ENCODE data around the gene ARHGAP40. TPM values are rescaled to one million over a fixed set of nuclear protein-coding genes. Genes with fewer than 3 reads are reported as not detected.

ARHGAP40 gene
- total and polyA plus RNA-seq, 2 of the 13 experiments (the other 11 are each of a cell fraction or from before 2014, with no cell fraction given) = 0.75 to 2.1 TPM

DNA sequence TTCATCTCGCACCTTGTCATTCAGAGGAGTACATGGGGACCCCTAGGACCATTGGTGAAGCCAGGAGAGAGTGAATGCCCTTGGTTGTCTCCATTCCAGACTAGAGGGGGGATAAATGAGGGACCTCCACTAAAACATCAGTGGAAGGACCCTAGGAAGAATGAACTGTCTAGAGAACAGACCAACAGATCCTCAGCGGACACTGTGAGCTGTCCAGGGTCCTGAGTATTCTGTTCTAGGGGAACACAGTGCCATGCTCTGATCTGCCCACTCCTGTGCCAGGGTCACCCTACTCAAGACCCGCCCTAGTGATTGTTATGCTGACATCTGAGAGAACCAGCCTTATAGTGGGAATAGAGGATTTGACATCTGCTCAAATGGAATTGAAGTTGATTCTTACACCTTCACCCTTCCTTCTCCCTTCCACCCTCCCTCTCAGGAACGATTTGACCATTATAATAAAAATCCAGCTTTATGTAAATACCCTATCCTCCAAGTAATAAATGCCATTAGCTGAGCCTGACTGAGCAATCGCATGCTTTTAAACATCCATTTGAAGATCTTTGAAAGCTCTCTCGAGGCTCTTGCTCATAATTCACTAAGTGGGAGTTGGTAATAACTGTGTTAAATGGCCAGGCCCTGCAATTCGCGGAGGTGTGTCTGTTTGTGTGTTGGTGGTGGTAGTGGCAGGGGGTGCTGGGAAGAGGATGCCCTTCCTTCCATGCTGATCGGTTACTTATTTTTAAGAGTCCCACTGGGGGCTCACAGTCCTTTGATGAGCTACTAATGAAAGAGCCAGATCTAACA is 79.1 kb downstream of the ARHGAP40 start (continued):
- TF ChIP-seq ARID4A (CRISPR knock-in tag; IDR thresholded peaks at IDR 0.05; ENCODE audit: borderline replicate concordance) (no peak), ZNF616 (CRISPR knock-in tag; IDR thresholded peaks at IDR 0.05; ENCODE audit: low read depth) (no peak), SRF (IDR thresholded peaks at IDR 0.05; ENCODE audit: low read depth, low read length) (no peak), HHEX (CRISPR knock-in tag; IDR thresholded peaks at IDR 0.05) (peak; percentile 49), NR2C2 (CRISPR knock-in tag; IDR thresholded peaks at IDR 0.05; ENCODE audit: borderline replicate concordance) (no peak), ZFP37 (CRISPR knock-in tag; IDR thresholded peaks at IDR 0.05; ENCODE audit: borderline replicate concordance) (peak; percentile 61; the same call in 1 of the 2 replicates), ZNF260 (CRISPR knock-in tag; IDR thresholded peaks at IDR 0.05; ENCODE audit: borderline replicate concordance, low read depth) (no peak), KDM2A (CRISPR knock-in tag; IDR thresholded peaks at IDR 0.05; ENCODE audit: borderline replicate concordance, low read depth) (0 out of 2 replicates have a peak, but pooled peaks have one; percentile 41), ZNF331 (CRISPR knock-in tag; IDR thresholded peaks at IDR 0.05) (peak; percentile 87), ZFY (CRISPR knock-in tag; IDR thresholded peaks at IDR 0.05) (no peak), FOXK1 (CRISPR knock-in tag; IDR thresholded peaks at IDR 0.05; ENCODE audit: borderline replicate concordance, low read depth) (peak; percentile 68; the same call in 1 of the 2 replicates), REL (CRISPR knock-in tag; conservative IDR thresholded peaks at IDR 0.05) (no peak), ZNF543 (CRISPR knock-in tag; IDR thresholded peaks at IDR 0.05) (no peak), TBL1XR1 (IDR thresholded peaks at IDR 0.05; ENCODE audit: borderline replicate concordance, low read length, partially characterized antibody) (no peak), U2AF2 (IDR thresholded peaks at IDR 0.05; ENCODE audit: low read depth, low read length) (no peak), ZSCAN31 (CRISPR knock-in tag; IDR thresholded peaks at IDR 0.05; ENCODE audit: low read depth) (no peak)
- TF ChIP-seq, protein P1, sequence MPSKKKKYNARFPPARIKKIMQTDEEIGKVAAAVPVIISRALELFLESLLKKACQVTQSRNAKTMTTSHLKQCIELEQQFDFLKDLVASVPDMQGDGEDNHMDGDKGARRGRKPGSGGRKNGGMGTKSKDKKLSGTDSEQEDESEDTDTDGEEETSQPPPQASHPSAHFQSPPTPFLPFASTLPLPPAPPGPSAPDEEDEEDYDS (CRISPR knock-in tag; IDR thresholded peaks at IDR 0.05) = 0 out of 2 replicates have a peak, but pooled peaks have one; percentile 25
- TF ChIP-seq, protein P2, sequence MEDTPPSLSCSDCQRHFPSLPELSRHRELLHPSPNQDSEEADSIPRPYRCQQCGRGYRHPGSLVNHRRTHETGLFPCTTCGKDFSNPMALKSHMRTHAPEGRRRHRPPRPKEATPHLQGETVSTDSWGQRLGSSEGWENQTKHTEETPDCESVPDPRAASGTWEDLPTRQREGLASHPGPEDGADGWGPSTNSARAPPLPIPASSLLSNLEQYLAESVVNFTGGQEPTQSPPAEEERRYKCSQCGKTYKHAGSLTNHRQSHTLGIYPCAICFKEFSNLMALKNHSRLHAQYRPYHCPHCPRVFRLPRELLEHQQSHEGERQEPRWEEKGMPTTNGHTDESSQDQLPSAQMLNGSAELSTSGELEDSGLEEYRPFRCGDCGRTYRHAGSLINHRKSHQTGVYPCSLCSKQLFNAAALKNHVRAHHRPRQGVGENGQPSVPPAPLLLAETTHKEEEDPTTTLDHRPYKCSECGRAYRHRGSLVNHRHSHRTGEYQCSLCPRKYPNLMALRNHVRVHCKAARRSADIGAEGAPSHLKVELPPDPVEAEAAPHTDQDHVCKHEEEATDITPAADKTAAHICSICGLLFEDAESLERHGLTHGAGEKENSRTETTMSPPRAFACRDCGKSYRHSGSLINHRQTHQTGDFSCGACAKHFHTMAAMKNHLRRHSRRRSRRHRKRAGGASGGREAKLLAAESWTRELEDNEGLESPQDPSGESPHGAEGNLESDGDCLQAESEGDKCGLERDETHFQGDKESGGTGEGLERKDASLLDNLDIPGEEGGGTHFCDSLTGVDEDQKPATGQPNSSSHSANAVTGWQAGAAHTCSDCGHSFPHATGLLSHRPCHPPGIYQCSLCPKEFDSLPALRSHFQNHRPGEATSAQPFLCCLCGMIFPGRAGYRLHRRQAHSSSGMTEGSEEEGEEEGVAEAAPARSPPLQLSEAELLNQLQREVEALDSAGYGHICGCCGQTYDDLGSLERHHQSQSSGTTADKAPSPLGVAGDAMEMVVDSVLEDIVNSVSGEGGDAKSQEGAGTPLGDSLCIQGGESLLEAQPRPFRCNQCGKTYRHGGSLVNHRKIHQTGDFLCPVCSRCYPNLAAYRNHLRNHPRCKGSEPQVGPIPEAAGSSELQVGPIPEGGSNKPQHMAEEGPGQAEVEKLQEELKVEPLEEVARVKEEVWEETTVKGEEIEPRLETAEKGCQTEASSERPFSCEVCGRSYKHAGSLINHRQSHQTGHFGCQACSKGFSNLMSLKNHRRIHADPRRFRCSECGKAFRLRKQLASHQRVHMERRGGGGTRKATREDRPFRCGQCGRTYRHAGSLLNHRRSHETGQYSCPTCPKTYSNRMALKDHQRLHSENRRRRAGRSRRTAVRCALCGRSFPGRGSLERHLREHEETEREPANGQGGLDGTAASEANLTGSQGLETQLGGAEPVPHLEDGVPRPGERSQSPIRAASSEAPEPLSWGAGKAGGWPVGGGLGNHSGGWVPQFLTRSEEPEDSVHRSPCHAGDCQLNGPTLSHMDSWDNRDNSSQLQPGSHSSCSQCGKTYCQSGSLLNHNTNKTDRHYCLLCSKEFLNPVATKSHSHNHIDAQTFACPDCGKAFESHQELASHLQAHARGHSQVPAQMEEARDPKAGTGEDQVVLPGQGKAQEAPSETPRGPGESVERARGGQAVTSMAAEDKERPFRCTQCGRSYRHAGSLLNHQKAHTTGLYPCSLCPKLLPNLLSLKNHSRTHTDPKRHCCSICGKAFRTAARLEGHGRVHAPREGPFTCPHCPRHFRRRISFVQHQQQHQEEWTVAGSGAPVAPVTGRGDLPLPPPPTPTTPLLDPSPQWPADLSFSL (CRISPR knock-in tag; IDR thresholded peaks at IDR 0.05) = no peak
